MG63 (cell line): ENCODE data around the gene ADAMTS2. TPM values are rescaled to one million over a fixed set of nuclear protein-coding genes. Genes with fewer than 3 reads are reported as not detected.

Source experiments
- DNase-seq: peaks from one replicate; pipeline ENCODE4 v3.0.0-alpha.2; 2020
- H3K27me3 ChIP-seq: fragments of 250-450 bp; sonication (Bioruptor Pico); 2 replicates; pipeline ENCODE4 v1.5.1; 2020; ENCODE audit warnings: mild to moderate bottlenecking, moderate library complexity
- H3K36me3 ChIP-seq: fragments of 250-450 bp; sonication (Bioruptor Pico); 2 replicates; pipeline ENCODE4 v1.5.1; 2020; ENCODE audit warnings: mild to moderate bottlenecking, moderate library complexity
- H3K4me3 ChIP-seq: fragments of 250-450 bp; sonication (Bioruptor Pico); 2 replicates; pipeline ENCODE4 v1.5.1; 2020; ENCODE audit warnings: mild to moderate bottlenecking, moderate library complexity
- H3K9me3 ChIP-seq: fragments of 250-450 bp; sonication (Bioruptor Pico); 2 replicates; pipeline ENCODE4 v1.5.1; 2020; ENCODE audit warnings: mild to moderate bottlenecking, moderate library complexity
- total RNA-seq: library from RNA; depleted of rRNA; stranded (reverse); fragments of >200 nt; shearing (Covaris generic); gene quantifications from 2 replicates; pipeline ENCODE4 v1.2.3, GENCODE V29; 2014; ENCODE audit warnings: low replicate concordance

The ADAMTS2 gene
- total RNA-seq, 1 experiment from 2014 or later, result 141 TPM

DNA sequence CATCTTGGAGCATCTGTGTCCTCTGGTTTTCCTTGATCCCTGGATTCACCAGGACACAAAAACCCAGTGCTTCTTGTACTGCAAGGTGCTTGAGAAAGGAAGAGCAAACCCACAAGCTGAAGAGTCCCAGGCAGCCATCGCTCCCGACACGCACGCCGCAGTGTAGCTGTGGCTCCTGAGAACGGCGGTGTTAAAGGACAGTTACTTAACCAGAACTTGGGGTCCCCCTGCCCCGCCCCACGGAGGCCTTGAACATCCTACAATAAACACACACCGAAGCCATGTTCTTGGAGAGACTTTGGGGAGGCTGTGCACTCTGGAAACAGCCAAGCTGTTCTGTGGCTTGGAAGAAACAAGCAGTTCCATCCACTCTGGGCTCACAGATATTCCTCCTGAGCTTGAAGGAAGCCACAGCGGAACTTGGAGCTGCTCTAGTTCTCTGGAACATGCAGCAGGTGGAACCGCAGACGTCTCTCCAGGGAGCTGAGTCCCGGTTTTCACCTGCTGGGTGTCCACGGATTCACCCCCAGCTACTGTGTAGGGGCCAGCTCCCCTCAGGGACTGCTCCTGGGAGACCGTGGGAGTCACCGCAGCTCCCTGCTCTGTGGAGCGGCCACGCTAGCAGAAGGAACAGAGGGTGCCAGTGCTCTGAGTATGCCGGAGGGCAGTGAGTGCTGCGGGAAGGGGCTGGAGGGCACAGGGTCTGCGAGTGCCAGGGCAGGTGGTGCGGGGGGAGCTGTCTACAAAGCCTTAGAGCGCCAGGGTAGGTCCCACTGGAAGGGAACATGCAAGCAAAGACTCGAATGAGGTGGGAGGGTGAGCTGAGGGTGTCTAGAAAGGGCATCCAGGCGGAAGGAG, 107.3 kb downstream of the ADAMTS2 start:
- H3K27me3 ChIP-seq, result no peaks in the 10 kb centered on the region
- peaks cover 2% of the 10 kb centered on the region for H3K9me3 ChIP-seq
- H3K36me3 ChIP-seq, result peaks cover 82% of the 10 kb centered on the region
- no peak for DNase-seq
- H3K4me3 ChIP-seq, result no peak overlapping the region

DNA sequence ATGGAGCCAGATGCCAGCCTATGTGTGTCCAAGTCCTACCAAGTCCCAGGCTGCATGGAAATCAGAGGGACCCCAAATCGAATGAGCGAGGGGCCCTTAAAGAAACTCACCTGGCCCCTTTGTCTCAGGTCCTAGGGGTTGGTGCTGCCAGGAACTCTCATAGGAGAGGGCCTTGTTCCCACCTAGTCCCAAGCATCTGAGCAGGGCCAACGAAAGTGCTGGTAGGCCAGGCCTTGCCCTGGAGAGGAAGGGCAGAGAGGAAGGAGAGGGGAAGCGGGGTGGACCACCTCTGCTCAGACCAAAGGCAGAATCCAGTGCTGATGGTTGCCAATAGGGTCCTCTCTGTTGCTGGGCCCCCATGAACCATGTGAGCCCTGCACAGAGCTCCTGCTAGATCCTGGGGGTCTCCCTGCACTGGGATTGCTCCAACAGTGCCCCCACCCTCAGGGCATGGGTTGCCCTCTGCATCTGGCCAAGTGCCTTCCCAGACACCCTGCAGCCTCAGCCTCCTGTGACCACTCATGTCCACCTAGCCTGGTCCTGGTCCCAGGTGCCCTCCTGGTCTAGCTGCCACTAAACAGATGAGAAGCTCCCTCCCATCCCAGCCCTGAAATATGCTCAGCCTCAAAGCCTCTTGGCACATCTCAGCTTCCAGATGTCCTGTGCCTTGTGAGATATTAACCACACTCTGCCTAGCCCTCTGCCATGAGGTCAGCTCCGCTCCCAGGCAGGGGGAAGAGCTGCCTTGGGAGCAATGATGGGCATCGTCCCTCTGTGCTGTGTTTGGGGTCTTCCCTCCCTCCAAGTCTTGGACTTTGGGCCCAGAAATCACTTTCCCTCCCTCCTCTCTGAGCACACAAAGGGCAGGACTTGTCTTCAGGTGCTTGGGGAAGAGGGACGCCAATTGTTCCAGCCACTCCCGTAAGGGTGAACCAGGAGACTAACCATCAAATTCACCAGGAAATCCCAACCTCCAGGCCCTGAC, 109.6 kb downstream of the ADAMTS2 start:
- Histone ChIP-seq H3K9me3 (peaks cover 2% of the 10 kb centered on the region), H3K36me3 (peaks cover 69% of the 10 kb centered on the region), H3K4me3 (no peak overlapping the region), H3K27me3 (no peaks in the 10 kb centered on the region)
- DNase-seq, result no peak

DNA sequence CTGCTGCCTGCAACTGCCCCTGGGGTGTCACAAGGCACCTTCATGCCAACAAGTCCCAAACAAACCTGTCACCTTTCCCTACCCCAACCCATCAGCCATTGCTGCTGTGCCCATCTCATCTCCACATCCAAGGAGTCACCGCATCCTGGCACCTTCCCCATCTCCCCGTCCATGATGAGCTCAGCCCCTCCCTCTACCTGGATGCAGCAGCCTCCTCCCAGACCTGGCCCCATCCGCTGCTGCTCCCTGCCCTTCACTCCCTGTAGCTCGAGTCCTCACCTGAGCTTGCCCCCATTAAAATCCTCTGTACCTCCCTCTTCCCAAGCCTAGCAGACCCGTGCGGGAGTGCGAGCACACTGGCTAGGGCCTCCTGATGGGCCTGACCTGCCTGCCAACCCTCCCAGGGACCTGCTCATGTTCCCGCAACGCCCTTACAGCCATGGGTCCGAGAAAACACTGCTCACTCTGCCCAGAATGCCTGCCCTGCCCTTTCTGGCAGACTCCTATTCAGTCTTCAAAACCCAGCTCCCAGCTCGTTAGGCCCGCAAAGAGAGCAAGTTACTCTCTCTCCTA, 110.6 kb downstream of the ADAMTS2 start:
- H3K36me3 ChIP-seq, result peaks cover 69% of the 10 kb centered on the region
- H3K4me3 ChIP-seq, result no peak overlapping the region
- H3K27me3 ChIP-seq, result no peaks in the 10 kb centered on the region
- H3K9me3 ChIP-seq, result peaks cover 2% of the 10 kb centered on the region
- no peak for DNase-seq

DNA sequence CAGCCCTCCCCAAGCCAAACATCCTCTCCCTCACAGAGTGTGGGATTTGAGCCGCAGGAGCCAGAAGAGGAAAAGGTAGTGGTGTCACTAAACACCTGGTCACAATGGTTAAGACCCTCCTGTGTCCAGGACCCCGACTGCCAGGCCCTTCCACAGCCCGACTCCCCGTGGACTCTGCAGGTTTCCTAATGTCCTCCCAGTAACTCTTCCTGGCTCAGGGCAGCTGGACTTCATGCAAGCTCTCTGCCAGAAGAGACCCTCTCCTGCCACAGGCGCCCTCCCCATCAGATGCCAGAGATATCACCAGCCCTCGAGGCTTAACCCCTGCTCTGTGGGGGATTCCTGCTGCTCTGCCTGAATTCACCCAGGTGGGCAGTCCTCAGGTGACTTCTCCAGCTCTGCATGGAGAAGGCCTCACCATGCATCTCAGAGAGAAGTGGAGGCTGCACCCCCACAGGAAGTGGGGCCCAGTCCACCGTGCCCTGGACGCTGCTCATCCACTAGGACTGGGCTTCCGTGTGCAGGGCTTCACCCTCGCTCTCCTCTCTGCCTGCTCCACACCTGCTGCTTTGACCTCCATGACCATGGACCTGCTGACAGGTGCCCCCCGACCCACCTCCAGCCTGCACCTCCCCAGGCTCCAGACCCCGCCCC, 111.2 kb downstream of the ADAMTS2 start:
- no peak for DNase-seq
- Histone ChIP-seq H3K27me3 (no peaks in the 10 kb centered on the region), H3K9me3 (peaks cover 2% of the 10 kb centered on the region), H3K36me3 (peaks cover 65% of the 10 kb centered on the region), H3K4me3 (no peak overlapping the region)

DNA sequence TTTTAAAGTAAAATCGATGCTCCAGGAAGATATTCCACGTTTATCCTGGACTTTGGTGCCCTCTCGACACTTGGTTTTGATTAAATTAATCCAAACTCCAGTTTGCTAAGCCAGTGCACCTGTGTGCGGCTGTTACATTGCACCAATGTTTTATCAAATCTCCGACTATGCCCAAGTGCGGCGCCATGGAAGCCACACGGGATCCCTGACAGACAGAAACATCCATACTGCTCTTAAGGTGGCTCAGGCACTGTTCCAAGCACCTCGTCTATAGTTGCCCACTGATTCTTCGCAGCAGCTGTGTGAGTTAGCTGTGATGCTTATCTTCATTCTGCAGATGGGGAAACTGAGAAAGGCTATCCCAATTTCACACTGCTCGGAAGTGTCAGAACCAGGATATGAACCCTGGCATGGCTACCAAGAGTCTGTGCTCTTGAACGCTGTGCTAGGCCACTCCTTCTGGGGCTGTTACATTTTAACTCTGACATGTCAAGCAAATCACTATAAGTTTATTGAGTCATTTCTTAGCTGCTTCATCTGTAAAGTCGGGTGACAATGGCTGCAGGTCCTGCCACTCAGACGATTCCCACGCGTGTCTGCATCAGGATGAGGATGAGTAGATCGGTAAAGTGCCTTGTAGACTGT, 113.0 kb downstream of the ADAMTS2 start:
- no peak overlapping the region for H3K4me3 ChIP-seq
- H3K9me3 ChIP-seq, result no peaks in the 10 kb centered on the region; the same call in 1 of the 2 replicates
- H3K27me3 ChIP-seq, result no peaks in the 10 kb centered on the region
- DNase-seq, result no peak
- H3K36me3 ChIP-seq, result peaks cover 61% of the 10 kb centered on the region

GRCh38 chr5:179231309-179231708, 114.0 kb downstream of the ADAMTS2 start:
- no peaks in the 10 kb centered on the region for H3K9me3 ChIP-seq
- H3K4me3 ChIP-seq, result no peak overlapping the region
- DNase-seq, result no peak
- H3K27me3 ChIP-seq, result no peaks in the 10 kb centered on the region
- peaks cover 58% of the 10 kb centered on the region for H3K36me3 ChIP-seq

- H3K9me3 ChIP-seq, result no peaks in the 10 kb centered on the region
- no peak overlapping the region for H3K4me3 ChIP-seq
- peaks cover 47% of the 10 kb centered on the region for H3K36me3 ChIP-seq
- no peaks in the 10 kb centered on the region for H3K27me3 ChIP-seq
- DNase-seq, result no peak
Observed at GRCh38 chr5:179230061-179230461, 115.2 kb downstream of the ADAMTS2 start.

GRCh38 chr5:179229331-179229831, 115.9 kb downstream of the ADAMTS2 start:
- Histone ChIP-seq H3K27me3 (no peaks in the 10 kb centered on the region), H3K36me3 (peaks cover 50% of the 10 kb centered on the region), H3K9me3 (no peaks in the 10 kb centered on the region), H3K4me3 (no peak overlapping the region)
- no peak for DNase-seq

- peaks cover 54% of the 10 kb centered on the region for H3K36me3 ChIP-seq
- no peak overlapping the region for H3K4me3 ChIP-seq
- H3K27me3 ChIP-seq, result no peaks in the 10 kb centered on the region
- DNase-seq, result no peak
- no peaks in the 10 kb centered on the region for H3K9me3 ChIP-seq
Observed at GRCh38 chr5:179228341-179229121, 116.7 kb downstream of the ADAMTS2 start.

GRCh38 chr5:179227580-179228311, 117.5 kb downstream of the ADAMTS2 start:
- H3K27me3 ChIP-seq, result no peaks in the 10 kb centered on the region
- H3K9me3 ChIP-seq, result no peaks in the 10 kb centered on the region
- peaks cover 58% of the 10 kb centered on the region for H3K36me3 ChIP-seq
- no peak overlapping the region for H3K4me3 ChIP-seq
- no peak for DNase-seq

DNA sequence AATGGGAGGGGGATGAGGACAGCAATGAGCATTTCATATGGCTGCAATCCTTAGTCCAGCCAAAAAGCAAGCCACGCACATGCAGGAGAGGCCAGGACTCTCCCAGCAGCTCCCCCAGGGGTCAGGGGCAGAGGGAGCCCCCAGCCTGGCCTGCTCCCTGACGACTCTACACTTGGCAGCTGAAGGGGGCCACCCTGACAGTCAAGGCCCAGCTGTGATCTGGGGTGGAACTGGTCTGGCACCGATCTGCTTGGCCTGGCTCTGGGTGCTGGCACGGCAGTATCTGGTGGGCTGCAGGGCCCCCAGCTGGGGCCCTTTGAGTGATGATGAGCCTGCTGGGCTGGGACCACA, 118.1 kb downstream of the ADAMTS2 start:
- Histone ChIP-seq H3K4me3 (no peak overlapping the region), H3K9me3 (no peaks in the 10 kb centered on the region), H3K27me3 (no peaks in the 10 kb centered on the region), H3K36me3 (peaks cover 58% of the 10 kb centered on the region)
- DNase-seq, result no peak

DNA sequence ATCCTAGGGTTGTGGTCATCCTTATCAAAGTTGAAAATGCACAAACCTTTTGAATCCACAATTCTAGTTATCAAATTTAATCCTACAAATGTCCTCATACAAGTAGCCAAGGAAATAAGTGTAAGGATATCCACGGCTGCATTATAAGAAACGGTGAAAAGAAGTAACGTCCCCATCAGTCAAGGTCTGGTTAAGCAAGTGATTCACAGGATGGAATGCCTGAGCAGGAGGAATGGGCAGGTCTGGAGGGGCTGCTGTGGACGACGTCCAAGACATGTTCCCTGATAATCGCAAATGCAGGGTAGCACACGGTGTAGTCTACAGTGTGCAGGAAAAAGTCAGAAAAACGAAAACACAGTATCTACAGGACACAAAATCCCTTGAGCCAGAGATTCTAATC, 118.6 kb downstream of the ADAMTS2 start:
- peaks cover 61% of the 10 kb centered on the region for H3K36me3 ChIP-seq
- no peak for DNase-seq

DNA sequence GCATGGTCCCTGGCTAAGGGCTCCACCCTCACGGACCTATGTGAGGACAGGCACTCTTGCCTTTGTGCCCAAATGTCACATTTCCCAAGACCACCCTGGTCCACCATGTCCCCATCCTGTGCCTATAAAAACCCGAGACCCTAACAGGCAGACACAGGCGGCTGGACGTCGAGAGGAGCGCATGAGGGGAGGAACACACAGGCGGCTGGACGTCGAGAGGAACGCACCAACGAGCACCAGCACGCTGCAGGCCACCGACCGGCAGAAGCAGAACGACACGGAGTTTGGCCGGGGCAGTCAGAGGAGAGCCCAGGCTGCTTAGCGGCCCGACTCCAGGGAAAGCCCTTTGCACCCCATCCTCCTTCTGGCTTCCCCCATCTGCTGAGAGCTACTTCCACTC, 119.9 kb downstream of the ADAMTS2 start:
- Histone ChIP-seq H3K9me3 (no peaks in the 10 kb centered on the region), H3K36me3 (peaks cover 60% of the 10 kb centered on the region), H3K4me3 (no peak overlapping the region), H3K27me3 (no peaks in the 10 kb centered on the region)
- no peak for DNase-seq

More for the DNA sequence above, 118.6 kb downstream of the ADAMTS2 start:
- Histone ChIP-seq H3K4me3 (no peak overlapping the region), H3K27me3 (no peaks in the 10 kb centered on the region), H3K9me3 (no peaks in the 10 kb centered on the region)

GRCh38 chr5:179224741-179225140, 120.5 kb downstream of the ADAMTS2 start:
- Histone ChIP-seq H3K36me3 (peaks cover 55% of the 10 kb centered on the region), H3K27me3 (no peaks in the 10 kb centered on the region), H3K9me3 (no peaks in the 10 kb centered on the region), H3K4me3 (no peak overlapping the region)
- no peak for DNase-seq

- no peaks in the 10 kb centered on the region for H3K9me3 ChIP-seq
- no peak for DNase-seq
Observed at GRCh38 chr5:179223961-179224360, 121.3 kb downstream of the ADAMTS2 start.

More at GRCh38 chr5:179223961-179224360, 121.3 kb downstream of the ADAMTS2 start:
- peaks cover 56% of the 10 kb centered on the region for H3K36me3 ChIP-seq
- H3K27me3 ChIP-seq, result no peaks in the 10 kb centered on the region
- no peak overlapping the region for H3K4me3 ChIP-seq
